Activated T-cell treated with anti-CD3 and anti-CD28 coated beads for 4 hours (primary cell): ENCODE measurements around the gene MYH7.

ENCODE experiments used
- DNase-seq: peaks from one replicate; pipeline ENCODE4 v3.0.0-alpha.2; 2020

The MYH7 gene

DNA sequence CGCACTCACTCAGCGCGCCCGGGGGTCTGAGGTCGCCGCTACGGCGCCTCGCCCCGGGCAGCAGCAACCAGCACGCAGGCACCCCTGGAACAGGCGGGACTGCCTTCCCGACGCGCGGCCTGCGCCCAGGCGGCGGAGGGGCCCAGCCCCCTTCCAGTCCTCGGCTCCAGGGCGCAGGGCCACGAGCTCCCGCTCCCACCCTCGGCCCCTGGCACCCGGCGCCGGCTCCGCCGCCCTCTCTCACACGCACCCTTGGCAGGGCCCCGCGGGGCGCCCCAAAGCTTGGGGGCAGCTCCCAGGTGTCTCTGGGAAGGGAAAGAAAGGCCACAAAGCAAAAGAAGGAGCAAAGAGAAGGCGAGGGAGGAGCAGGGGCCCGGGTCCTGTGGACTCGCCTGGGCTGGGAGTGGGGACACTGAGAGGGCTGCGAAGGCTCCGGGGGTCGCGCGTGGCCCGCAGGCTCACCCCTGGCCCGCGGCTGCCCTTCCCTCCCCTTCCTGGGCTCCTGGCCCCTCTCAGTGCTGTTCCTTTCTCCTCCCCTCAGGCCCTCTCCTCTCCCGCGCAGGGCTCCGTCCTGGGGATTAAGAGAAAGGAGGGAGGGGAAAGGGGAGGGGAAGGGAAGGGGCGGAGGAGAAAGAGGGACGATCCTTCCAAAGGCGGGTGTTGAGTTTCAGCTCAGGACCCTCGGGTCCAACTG lies 69.6 kb downstream of the MYH7 start:
- no peak for DNase-seq

DNA sequence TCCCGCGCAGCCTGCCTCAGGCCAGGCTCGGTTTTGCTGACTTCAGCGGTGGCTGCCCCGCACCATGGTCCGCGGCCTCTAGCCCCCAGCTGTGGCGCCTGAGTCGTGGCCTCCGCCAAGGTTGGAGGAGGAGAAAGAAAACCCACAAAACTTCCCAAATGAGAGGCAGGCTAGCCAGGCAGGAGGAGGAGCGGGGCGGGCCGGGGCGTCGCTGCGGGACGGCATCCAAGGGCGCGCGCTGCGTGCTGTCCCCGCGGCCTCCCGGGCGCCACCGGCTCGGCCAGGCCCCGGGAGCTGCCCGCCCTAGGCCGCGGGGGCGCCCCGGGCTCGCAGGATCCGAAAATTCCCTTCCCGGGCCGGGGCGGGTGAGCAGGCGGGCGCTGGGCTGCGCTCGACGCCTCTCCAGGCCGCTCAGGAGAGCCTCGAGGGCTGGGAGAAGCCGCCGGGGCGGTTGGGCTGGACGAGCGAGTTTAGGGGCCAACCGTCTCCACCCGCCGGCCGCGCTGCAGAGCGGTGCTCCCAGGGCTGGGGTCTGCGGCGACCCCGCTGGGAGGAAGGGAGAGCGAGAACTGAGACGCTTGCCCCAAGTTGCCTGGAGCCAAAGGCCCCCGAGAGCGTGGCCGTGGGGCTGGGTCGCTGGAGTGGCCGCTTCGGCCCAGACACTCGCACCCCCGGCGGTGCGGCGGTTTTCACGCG lies 70.3 kb downstream of the MYH7 start, which contains the start of gene EFS:
TSS of gene EFS (minus strand) at position 137 of the 696 bp plus-strand sequence. CDS start 147 bp downstream, outside the sequence.
- no peak for DNase-seq

DNA sequence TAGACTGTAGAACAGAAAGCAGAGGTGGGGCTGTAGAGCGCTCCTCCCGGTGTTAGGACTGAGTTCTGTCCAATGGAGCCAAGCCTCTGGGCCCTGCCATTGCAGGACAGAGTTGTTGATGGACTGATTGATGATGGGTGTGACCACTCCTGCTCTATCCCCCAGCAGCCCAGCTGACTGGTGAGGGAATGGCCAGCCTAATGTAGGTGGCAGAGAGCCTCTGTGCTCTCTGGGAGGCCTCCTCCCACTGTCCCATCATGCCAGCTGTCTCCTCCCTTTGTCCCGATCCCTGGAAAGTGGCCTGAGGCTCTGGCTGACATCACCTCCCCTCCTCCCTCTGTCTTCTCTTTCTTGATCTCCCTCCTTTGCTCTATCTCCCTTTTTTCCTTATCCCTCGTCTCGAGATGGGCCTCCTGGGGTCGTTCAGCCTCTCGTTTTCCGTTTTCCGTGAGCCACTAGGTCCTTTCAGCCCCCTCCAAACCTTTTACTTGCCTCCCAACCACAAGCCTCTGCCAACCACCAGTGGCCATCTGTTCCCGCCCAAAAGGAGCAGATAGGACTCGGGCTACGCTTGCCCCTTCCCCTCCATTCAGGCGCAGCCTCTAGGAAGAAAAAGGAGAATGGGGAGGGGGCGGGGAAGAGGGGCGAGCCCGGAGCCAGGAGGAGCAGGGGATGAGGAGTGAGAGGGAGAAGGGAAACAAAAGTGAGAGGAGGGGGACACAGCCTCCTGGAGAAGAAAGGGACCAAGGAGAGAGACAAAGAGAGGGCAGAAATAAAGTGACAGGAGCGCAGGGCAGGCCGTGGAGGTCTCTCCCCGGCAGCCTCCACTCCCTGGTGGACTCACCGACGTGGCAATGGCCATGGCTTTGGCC lies 71.1 kb downstream of the MYH7 start:
- no peak for DNase-seq
